ENCODE measurements around the gene RIPK1.
"Not testable (repeated sequence)": the region's sequence is repeated elsewhere in the genome, so short reads cannot be mapped to it uniquely, and the experiment has no call there.

Gene RIPK1

DNA sequence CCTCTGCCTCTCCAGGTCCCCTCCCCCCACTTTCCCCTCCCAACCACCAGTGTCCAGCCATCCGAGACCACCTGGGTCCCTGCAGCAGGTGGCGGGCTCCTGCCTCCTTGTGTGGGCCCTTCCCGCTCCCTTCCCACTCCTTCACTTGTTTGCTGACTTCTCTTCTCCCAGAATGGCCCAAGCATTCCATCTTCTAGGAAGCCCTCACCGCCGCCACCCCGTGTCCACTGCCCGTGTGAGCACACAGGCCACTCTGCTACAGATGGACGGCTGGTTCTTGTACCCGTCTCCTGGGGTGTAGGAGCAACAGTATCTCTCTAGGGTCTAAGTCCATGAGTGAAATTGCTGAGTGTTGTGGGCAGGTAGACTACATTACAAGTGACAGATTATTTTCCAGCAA lies 65.2 kb downstream of the RIPK1 start:
- Mint-ChIP-seq H3K27me3 (no peaks in the 10 kb centered on the region), H3K4me1 (peaks cover 2% of the 10 kb centered on the region), H3K9me3 (no peaks in the 10 kb centered on the region), H3K27ac (peak overlapping the region in 1 of 2 donors; percentile 60), H3K4me3 (no peak overlapping the region)
- DNase-seq (no peak), ATAC-seq (no peak)

DNA sequence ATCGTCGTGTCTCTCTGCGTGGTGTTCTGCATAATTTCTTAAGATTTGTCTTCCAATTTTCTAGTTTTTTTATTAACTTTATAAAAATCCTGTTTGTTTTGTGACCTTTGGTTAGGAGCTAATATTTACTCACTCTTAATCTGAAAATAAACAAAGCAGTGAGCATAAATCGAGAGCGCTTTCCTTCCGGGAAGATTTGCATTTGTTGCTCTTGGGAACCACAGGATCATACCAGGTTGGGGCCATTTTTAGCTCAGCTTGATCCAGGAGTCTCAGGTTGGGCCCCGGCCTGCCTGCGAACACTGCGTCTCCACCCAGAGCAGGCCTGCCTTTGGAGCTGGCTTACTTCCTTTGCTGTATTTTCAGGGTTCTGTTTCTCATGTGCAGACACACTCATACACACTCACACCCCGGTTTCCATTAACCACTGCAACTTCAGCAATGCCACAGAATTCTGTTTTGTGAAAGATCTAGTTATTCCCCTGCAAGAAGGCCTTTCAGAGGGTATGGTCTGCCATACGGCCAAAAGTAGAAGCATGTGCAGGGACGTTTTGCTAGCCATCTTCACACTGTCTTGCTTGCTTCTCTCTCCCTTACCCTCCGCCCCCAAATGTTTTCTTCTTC lies 67.5 kb downstream of the RIPK1 start:
- no peak overlapping the region for H3K27ac Mint-ChIP-seq
- ATAC-seq: no peak
- DNase-seq: no peak
- H3K27me3 Mint-ChIP-seq: no peaks in the 10 kb centered on the region
- no peaks in the 10 kb centered on the region for H3K9me3 Mint-ChIP-seq
- H3K4me3 Mint-ChIP-seq: no peak overlapping the region
- peaks cover 14% of the 10 kb centered on the region for H3K4me1 Mint-ChIP-seq

DNA sequence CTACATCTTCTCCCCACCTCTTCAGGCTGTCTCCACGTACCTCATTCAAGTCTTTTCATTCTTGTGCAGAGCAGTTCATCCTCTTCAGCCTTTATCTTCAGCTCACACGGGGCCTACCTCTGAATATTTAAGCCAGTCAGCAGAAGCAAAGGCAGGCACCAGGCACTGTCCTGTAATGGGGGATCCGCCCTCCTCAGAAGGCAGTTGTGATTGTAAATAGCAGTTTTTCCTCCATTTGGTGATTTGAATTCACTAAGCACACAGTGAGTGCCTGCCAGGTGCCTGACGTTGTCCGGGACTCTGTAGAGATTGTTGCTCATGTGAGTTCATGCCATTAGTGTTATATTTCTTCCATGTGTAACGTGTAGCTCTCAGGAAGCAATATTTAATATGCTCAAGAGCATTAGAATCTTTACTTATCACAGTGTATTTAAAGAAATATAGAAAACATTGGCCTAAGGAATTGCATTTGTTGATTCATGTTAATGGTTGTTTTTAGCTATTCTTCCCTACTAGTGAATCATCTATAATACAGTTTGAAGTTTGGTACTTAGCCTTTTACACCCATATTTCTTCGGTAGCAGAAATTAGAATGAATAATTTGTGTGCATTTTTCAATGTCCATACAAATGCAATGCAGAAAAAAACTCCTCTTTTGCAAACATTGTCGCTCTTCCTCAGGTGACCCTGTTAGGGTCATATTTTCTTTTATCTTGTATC lies 68.2 kb downstream of the RIPK1 start:
- Mint-ChIP-seq H3K9me3 (no peaks in the 10 kb centered on the region), H3K4me3 (no peak overlapping the region), H3K27ac (no peak overlapping the region), H3K27me3 (no peaks in the 10 kb centered on the region), H3K4me1 (peaks cover 14% of the 10 kb centered on the region)
- no peak for DNase-seq
- no peak for ATAC-seq

DNA sequence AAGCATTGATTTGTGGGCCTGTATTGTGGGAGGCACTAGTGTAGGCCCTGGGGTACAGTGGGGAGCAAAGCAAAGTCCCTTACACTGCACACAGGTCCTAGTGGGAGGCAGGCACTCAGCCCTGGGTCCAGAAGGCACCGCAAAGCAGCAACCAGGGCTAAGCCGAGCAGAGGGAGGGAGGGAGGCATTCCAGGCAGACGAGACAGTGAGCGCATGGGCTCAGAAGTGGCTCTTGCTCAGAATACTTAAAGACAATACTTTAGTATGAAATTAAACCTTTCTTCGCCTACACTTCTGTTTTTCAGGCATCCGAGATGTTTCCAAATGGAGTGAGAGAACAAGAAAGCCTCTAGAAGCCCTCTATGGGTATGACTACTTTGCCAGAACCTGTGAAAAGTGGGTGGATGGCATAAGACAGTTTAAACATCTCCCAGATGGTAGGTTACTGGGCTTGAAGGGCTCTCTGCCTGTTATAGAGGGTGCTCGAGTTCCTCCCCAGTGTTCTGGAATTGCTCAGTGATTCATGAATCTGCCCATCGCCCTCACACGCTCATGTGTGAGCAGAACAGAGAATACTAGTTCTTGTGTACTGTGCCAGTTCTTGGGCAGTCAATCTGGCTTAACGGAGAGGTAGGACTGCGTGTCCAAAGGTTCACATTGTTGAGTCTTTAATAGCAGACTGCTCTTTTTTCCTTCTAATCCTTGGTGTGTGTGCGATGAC lies 68.9 kb downstream of the RIPK1 start:
- DNase-seq (no peak), ATAC-seq (no peak)
- H3K4me3 Mint-ChIP-seq: no peak overlapping the region
- H3K4me1 Mint-ChIP-seq: peaks cover 14% of the 10 kb centered on the region
- H3K9me3 Mint-ChIP-seq: no peaks in the 10 kb centered on the region
- H3K27ac Mint-ChIP-seq: no peak overlapping the region
- no peaks in the 10 kb centered on the region for H3K27me3 Mint-ChIP-seq

DNA sequence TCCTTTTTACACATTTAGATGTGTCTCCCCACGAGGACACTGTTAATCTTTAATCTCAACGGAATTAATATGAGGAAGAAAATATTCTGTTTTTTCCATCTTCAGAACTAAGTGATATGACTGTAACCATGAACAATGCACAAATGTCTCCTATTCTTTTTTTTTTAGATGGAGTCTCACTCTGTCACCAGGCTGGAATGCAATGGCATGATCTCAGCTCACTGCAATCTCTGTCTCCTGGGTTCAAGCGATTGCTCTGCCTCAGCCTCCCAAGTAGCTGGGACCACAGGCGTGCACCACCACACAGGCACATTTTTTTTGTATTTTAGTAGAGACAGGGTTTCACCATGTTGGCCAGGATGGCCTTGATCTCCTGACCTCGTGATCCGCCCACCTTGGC lies 69.6 kb downstream of the RIPK1 start:
- not testable (repeated sequence) for H3K27ac Mint-ChIP-seq

DNA sequence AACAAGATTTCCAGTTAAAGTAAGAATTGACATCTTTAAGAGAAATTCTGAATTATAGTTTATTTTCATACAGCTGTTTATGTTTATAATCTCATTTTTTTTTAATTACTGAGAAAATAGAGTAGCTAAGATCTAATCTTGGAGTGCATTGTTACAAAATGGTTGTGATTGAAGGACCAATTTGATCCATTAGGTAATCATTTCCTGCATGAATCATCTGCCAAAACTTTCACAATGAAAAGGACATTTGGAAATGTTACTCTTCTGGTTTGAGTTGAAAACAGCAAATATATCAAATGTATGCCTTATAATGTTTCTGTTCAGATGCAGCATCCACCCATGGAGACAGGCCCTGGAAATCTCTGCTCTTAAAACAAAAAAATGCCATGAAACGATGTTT lies 70.0 kb downstream of the RIPK1 start:
- Mint-ChIP-seq H3K27ac (no peak overlapping the region), H3K4me3 (no peak overlapping the region), H3K27me3 (no peaks in the 10 kb centered on the region), H3K9me3 (no peaks in the 10 kb centered on the region), H3K4me1 (peaks cover 14% of the 10 kb centered on the region)
- no peak for ATAC-seq
- no peak for DNase-seq

More for the DNA sequence above, 69.6 kb downstream of the RIPK1 start:
- DNase-seq, ATAC-seq, H3K27me3 Mint-ChIP-seq, H3K4me3 Mint-ChIP-seq, H3K9me3 Mint-ChIP-seq: not testable (repeated sequence)
- peaks cover 14% of the 10 kb centered on the region for H3K4me1 Mint-ChIP-seq

DNA sequence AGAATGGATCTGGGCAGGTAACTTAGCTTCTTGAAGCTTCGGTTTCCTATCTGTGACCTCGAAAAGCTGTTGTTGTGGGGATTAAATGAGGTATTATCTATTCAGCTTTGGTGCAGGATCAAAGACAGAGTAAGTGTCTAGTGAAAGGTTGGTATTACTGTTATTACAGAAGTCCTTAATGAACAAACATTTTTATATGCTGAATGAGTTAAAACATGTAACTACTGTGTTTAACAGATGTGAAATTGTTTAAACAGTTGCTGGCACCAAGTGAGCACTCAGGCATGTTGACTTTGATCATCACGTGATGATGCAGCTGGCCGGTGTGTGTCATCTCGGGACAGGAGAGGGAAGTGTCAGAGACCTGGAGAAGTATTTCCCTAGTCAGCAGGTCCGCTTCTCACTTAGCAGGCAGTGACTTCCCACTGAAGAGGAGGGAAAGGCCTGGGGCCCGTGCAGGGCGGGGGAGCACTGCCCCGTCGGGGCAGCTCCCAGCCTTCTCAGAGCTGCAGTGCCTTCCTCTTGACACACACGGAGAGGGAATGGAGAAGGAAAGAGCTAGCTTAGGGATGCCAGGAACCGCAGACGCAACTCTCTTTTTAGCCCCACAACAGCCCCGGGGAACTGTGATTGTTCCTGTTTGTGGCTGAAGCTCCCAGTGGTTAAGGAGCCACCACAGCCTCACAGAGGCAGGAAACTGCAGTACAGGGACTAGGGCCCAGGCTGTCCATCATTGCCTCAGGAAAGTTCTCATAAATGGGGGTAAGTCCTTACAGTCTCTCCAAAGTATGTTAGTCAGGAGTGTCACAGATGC lies 71.0 kb downstream of the RIPK1 start:
- Mint-ChIP-seq H3K4me3 (no peak overlapping the region), H3K27ac (no peak overlapping the region), H3K4me1 (peaks cover 14% of the 10 kb centered on the region), H3K9me3 (no peaks in the 10 kb centered on the region), H3K27me3 (no peaks in the 10 kb centered on the region)
- ATAC-seq: no peak
- no peak for DNase-seq

DNA sequence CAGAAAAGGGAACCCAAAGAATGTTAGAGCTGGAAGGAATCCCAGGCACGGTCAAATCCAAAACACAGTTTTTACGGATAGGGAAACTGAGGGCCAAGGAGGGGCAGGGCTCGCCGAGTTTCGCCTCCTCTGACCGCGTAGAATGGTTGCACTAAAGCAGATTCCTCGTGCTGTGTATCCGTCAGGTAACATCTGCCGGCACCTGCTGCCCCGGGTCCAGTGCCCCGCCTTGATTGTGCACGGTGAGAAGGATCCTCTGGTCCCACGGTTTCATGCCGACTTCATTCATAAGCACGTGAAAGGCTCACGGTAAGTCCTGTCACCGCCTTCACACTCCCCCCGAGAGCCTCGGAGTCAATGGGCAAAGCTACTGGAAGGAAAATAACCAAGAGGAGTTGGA lies 71.9 kb downstream of the RIPK1 start:
- H3K9me3 Mint-ChIP-seq: no peaks in the 10 kb centered on the region
- H3K27ac Mint-ChIP-seq: no peak overlapping the region
- peaks cover 14% of the 10 kb centered on the region for H3K4me1 Mint-ChIP-seq
- no peak overlapping the region for H3K4me3 Mint-ChIP-seq
- ATAC-seq: no peak
- no peak for DNase-seq
- H3K27me3 Mint-ChIP-seq: no peaks in the 10 kb centered on the region

DNA sequence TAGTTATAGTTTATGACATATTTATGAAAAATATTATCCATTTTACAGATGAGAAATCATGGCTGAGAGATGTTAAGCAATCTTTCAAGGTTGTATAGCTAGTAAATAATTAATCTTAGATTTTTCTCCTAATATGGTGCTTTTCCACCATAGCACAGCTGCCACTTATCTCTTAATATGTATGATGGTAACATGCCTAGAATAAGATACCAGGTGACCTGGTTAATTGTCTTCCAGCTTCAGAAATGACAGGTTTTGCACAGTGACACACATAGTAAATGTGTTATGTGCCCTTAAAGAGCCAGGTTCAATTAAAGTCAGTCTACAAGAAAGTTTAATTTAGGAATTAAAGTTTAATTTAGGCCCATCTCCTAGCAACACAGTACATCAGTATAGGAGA lies 74.2 kb downstream of the RIPK1 start:
- ATAC-seq: no peak
- Mint-ChIP-seq H3K9me3 (no peaks in the 10 kb centered on the region), H3K4me3 (no peak overlapping the region), H3K27me3 (no peaks in the 10 kb centered on the region), H3K27ac (no peak overlapping the region), H3K4me1 (peaks cover 14% of the 10 kb centered on the region)
- DNase-seq: no peak

DNA sequence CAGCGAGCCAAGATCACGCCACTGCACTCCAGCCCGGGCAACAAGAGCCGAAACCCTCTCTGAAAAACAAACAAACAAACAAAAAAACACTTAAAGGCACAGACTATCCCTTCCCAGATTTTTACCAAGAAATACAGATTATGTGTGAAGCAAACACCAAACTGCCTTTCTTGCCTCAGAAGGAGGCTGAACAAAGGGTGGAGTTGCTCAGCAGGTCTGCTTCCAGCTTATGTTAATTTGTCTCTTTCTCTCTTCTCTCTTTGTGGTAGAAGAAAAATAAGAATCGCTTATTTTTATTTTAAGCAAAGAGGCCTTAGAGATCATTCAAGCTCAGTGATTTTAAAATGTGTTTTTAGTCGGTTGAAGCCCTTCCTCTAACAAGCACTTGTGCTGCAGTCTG lies 74.9 kb downstream of the RIPK1 start:
- H3K27me3 Mint-ChIP-seq: no peaks in the 10 kb centered on the region
- ATAC-seq: no peak
- H3K4me1 Mint-ChIP-seq: peaks cover 14% of the 10 kb centered on the region

DNA sequence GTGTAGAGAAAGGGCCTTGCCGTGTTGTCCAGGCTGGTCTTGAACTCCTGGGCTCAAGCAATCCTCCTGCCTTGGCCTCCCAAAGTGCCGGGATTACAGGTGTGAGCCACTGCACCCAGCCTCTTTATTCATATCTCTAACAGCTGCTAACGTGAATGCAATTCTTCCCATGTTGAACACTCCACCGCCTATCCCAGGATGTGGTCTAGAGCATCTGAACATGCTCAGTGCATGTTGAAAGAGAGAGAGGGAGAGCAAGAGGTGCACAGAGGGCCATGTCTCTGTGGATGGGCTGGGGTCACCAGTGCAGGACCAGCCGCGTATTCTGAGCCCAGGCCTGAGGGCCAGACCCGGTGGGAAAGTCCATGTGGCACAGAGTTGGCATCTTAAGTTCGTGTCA lies 76.3 kb downstream of the RIPK1 start:
- DNase-seq: no peak
- Mint-ChIP-seq H3K4me3 (no peak overlapping the region), H3K27me3 (no peaks in the 10 kb centered on the region), H3K27ac (peak overlapping the region in 1 of 2 donors; percentile 57), H3K4me1 (peaks cover 1% of the 10 kb centered on the region), H3K9me3 (no peaks in the 10 kb centered on the region)
- no peak for ATAC-seq

More for the DNA sequence above, 74.9 kb downstream of the RIPK1 start:
- Mint-ChIP-seq H3K4me3 (no peak overlapping the region), H3K9me3 (no peaks in the 10 kb centered on the region), H3K27ac (no peak overlapping the region)
- no peak for DNase-seq

DNA sequence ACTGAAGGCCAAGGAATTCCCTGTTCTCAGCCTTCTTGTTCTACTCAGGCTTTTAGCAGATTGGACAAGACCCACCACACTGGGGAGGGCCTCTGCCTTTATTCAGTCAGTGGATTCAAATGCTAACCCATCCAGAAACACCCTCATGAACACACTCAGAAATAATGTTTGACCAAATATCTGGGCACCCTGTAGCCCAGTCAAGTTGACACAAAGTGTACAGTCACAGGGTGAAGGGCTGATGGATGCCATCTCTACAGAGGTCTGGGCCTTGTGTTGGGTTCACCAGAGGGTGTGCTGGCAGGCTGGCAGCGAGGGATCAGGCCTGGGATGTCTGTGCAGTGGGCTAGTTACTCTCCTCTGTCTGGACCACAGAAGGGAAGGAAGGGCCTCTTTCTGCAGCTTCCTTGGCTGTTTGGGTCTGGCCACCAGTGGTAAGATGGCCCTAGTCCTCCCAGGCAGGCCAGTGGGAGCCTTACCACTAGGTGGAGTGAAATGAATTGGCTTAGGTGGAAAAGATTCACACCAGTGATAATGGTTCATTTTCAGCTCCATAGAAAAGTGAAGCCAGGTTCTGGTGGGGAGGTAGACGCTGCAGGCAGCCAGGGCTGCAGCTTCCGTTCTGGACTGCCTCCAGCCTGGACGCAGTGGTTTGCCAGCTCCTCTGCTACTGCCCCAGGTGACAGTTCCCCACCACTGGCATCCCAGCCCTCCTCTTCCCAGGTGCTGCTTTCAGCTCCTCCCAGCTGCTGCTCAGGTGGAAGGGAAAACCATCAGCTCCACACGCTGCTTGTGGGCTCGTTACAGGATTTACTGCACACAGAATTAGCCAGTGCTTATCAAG lies 79.8 kb downstream of the RIPK1 start:
- DNase-seq (no peak), ATAC-seq (peak; percentile 28)
- Mint-ChIP-seq H3K27ac (no peak overlapping the region), H3K4me1 (no peaks in the 10 kb centered on the region), H3K9me3 (no peaks in the 10 kb centered on the region), H3K27me3 (no peaks in the 10 kb centered on the region), H3K4me3 (no peak overlapping the region)

DNA sequence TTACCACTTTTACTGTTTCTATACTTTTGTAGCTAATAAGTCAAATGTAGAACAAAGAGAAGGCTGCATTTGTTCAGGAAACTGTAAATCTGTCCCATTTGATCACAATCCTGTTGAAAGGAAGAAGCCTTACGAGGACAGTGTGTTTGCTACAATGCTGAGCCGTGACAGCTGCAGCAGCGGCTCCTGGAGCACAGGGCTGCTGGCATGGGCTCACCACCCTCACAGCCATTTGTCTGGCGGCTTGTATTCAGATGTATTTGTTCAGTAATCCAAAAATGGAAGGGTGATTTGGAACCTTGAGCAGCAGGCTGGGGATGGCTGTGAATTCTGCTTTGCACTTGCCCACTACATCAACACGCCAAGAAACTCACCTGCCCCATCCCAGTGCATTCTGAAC lies 83.4 kb downstream of the RIPK1 start:
- ATAC-seq: no peak
- H3K4me3 Mint-ChIP-seq: no peak overlapping the region
- DNase-seq: no peak
- peaks cover 10% of the 10 kb centered on the region for H3K27me3 Mint-ChIP-seq
- H3K4me1 Mint-ChIP-seq: peaks cover 9% of the 10 kb centered on the region
- H3K27ac Mint-ChIP-seq: no peak overlapping the region
- H3K9me3 Mint-ChIP-seq: no peaks in the 10 kb centered on the region

DNA sequence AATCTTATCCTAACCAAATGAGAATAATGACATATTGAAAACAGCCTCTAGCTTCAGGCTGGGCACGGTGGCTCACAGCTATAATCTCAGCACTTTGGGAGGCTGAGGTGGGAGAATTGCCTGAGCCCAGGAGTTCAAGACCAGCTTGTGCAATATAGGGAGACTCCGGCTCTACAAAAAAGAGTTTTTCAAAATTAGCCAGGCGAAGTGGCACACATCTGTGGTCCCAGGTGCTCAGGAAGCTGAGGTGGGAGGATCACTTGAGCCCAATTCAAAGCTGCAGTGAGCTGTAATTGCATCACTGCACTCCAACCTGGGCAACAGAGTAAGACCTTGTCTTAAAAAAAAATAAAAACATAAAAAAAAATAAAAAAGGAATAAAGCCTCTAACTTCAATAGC lies 84.4 kb downstream of the RIPK1 start:
- H3K27me3 Mint-ChIP-seq: peaks cover 11% of the 10 kb centered on the region
- H3K4me1 Mint-ChIP-seq: peaks cover 12% of the 10 kb centered on the region
- DNase-seq (no peak), ATAC-seq (no peak)
- H3K27ac Mint-ChIP-seq: no peak overlapping the region
- H3K9me3 Mint-ChIP-seq: no peaks in the 10 kb centered on the region
- no peak overlapping the region for H3K4me3 Mint-ChIP-seq

DNA sequence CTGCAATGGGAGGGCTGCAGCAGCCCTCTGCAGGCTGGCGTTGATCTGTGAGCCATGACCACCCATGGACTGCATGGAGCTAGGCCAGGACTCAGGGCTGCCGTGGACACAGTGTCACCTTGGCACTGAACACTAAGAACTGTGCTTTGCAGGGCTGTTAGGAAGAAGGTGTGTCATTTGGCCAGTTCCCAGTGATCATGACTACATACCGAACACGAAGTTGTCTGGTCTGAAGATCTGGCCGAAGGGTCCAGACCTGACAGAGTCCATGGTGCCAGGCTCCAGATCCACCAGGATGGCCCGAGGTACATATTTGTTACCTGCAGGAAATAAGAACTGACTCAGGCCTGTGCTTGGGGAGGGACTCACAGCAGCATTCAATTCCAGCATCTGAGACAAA lies 87.1 kb downstream of the RIPK1 start:
- not testable (repeated sequence) for H3K27ac Mint-ChIP-seq, DNase-seq, ATAC-seq, H3K9me3 Mint-ChIP-seq
- peaks cover 18% of the 10 kb centered on the region for H3K27me3 Mint-ChIP-seq
- peaks cover 22% of the 10 kb centered on the region for H3K4me1 Mint-ChIP-seq
- H3K4me3 Mint-ChIP-seq: peak overlapping the region in 1 of 2 donors; percentile 10

All from stimulated activated naive CD8-positive, alpha-beta T cell treated with anti-CD3 and anti-CD28 coated beads, Interleukin-15, amount 100 ng/mL, for 72 hours (primary cell).